K562 (cell line): ENCODE measurements around the gene SZT2. TPM values are rescaled to one million over a fixed set of nuclear protein-coding genes. Genes with fewer than 3 reads are reported as not detected.

ENCODE experiments used
- ATAC-seq: fragments of 200-7000 bp; cut with Tn5 transposase; 3 replicates; pipeline ENCODE4 v1.9.1; 2020; ENCODE audit warnings: moderate library complexity
- BruUV-seq: library from RNA; stranded (reverse); fragments of 400-500 nt; replicated peaks from 2 replicates; lab custom pipeline; 2021; lab: Mats Ljungman, UMichigan
- CTCF ChIA-PET: fragments of 300-600 bp; formaldehyde crosslinking; extraction: SDS; loops from one replicate; lab custom pipeline; 2021; ENCODE audit warnings: low intra/inter-chr PET ratio; lab: Yijun Ruan, JAX
- POLR2A ChIA-PET: fragments of 300-600, 350-650 bp; sonication (Branson Sonifier 250); formaldehyde crosslinking; extraction: SDS; loops from one replicate; lab custom pipeline; 2021; ENCODE audit warnings: antibody characterized with exemption, inconsistent platforms; lab: Yijun Ruan, JAX
- DNase-seq, 4 experiments: peaks; one replicate each; pipeline versions ENCODE4 v3.0.0 to v3.0.0-alpha.2; 2011 to 2018; ENCODE audit warnings: low spot score in 3 of 4, mixed read lengths in 3 of 4; ENCODE audit errors: extremely low read depth in 1 of 4
- FAIRE-seq: peaks from 2 replicates; lab custom pipeline; 2011; peaks lifted over from hg19 to GRCh38; lab: Jason Lieb, UNC
- H2AFZ ChIP-seq: 2 replicates; pipeline ENCODE4 v1.6.0; 2011; ENCODE audit warnings: low read depth, low read length, control low read depth, inconsistent platforms
- H3K27ac ChIP-seq: fragments of 200-600 bp; 3 replicates; pipeline ENCODE4 v1.8.0; 2011; ENCODE audit warnings: low read depth, mild to moderate bottlenecking, control low read depth, inconsistent platforms, low read length, moderate library complexity, mixed read lengths; ENCODE audit errors: extremely low read depth
- H3K27me3 ChIP-seq, 2 experiments: fragments of 300-600 bp in 1 of 2; 2 replicates in 1 of 2; 3 replicates in 1 of 2; pipeline versions ENCODE4 v1.6.0 to v1.8.0; 2011; ENCODE audit warnings: inconsistent platforms in 2 of 2, low read length in 2 of 2, mild to moderate bottlenecking in 1 of 2, mixed read lengths in 1 of 2, moderate library complexity in 1 of 2; ENCODE audit not compliant: control insufficient read depth in 2 of 2, insufficient read depth in 2 of 2
- H3K36me3 ChIP-seq: fragments of 300-600 bp; 3 replicates; pipeline ENCODE4 v1.8.0; 2011; ENCODE audit warnings: mild to moderate bottlenecking, low read length, inconsistent platforms; ENCODE audit not compliant: control insufficient read depth, insufficient read depth
- H3K4me1 ChIP-seq, 2 experiments: fragments of 200-600 bp in 1 of 2; replicated peaks in 1 of 2; 2 replicates in 1 of 2; 3 replicates in 1 of 2; pipeline versions ENCODE4 v1.5.1 to v1.8.0; 2011; ENCODE audit warnings: inconsistent platforms in 2 of 2, low read length in 2 of 2, mild to moderate bottlenecking in 1 of 2, mixed read lengths in 1 of 2, moderate library complexity in 1 of 2; ENCODE audit not compliant: control insufficient read depth in 2 of 2, insufficient read depth in 2 of 2
- H3K4me2 ChIP-seq: 2 replicates; pipeline ENCODE4 v1.6.1; 2011; ENCODE audit warnings: low read length, control low read depth, inconsistent platforms, mixed read lengths; ENCODE audit not compliant: insufficient read depth
- H3K4me3 ChIP-seq: fragments of 200-600 bp; sonication (generic), shearing (Covaris generic); 2 replicates; pipeline ENCODE4 v1.5.1; 2016; ENCODE audit warnings: control low read depth, inconsistent platforms
- H3K79me2 ChIP-seq: fragments of 200-600 bp; 3 replicates; pipeline ENCODE4 v1.8.0; 2011; ENCODE audit warnings: low read length, inconsistent platforms; ENCODE audit not compliant: control insufficient read depth, insufficient read depth
- H3K9ac ChIP-seq, 2 experiments: 2 replicates each; pipeline versions ENCODE4 v1.6.0 to v1.6.1; 2011; ENCODE audit warnings: low read depth in 2 of 2, low read length in 2 of 2, control low read depth in 1 of 2, inconsistent platforms in 1 of 2, mild to moderate bottlenecking in 1 of 2, mixed read lengths in 1 of 2; ENCODE audit not compliant: insufficient read depth in 1 of 2
- H3K9me1 ChIP-seq: one replicate; pipeline ENCODE4 v1.6.0; 2011; ENCODE audit warnings: inconsistent platforms, mild to moderate bottlenecking, low read length, moderate library complexity; ENCODE audit not compliant: control insufficient read depth, insufficient read depth
- H3K9me3 ChIP-seq: replicated peaks from 2 replicates; pipeline ENCODE4 v1.5.1; 2011; ENCODE audit warnings: low read depth, low read length, inconsistent platforms; ENCODE audit not compliant: control insufficient read depth, insufficient read depth
- H4K20me1 ChIP-seq: replicated peaks from 2 replicates; pipeline ENCODE4 v1.6.1; 2011; ENCODE audit warnings: low read length, inconsistent platforms, mixed read lengths; ENCODE audit not compliant: control insufficient read depth, insufficient read depth
- ETV1 ChIP-seq: fragments of 450-650 bp; conservative IDR thresholded peaks from 2 replicates; pipeline ENCODE4 v1.6.1; 2016; ENCODE audit warnings: missing genetic modification characterization, control low read depth, low read depth, missing compliant biosample characterization
- HLTF ChIP-seq: fragments of 450-650 bp; IDR thresholded peaks from 2 replicates; pipeline ENCODE4 v1.6.1; 2016
- LEF1 ChIP-seq: fragments of 450-650 bp; IDR thresholded peaks from 2 replicates; pipeline ENCODE4 v1.6.1; 2016; ENCODE audit warnings: mild to moderate bottlenecking
- ZNF316 ChIP-seq: fragments of 450-650 bp; IDR thresholded peaks from 2 replicates; pipeline ENCODE4 v1.6.1; 2016
- ZNF41 ChIP-seq: fragments of 250-450 bp; sonication (Bioruptor Pico); conservative IDR thresholded peaks from 2 replicates; pipeline ENCODE4 v1.4.0; 2020; ENCODE audit warnings: mild to moderate bottlenecking
- WGBS: fragments of 100-300 bp; shearing (Covaris generic); methylation state at CpG from one replicate; pipeline ENCODE4 v1.1.6; 2016; ENCODE audit warnings: low coverage, mixed read lengths; ENCODE audit not compliant: insufficient coverage; ENCODE audit errors: missing lambda C conversion rate; 5-methylcytosine and 5-hydroxymethylcytosine counted together
- in situ Hi-C: fragments of 300-500 bp; cut with MboI; formaldehyde crosslinking; loops from 4 replicates; pipeline ENCODE4 v1.15.0; 2018; ENCODE audit warnings: inconsistent platforms, mixed read lengths
- intact Hi-C: fragments of 100-400 bp; cut with micrococcal nuclease; formaldehyde crosslinking; loops from 2 replicates; pipeline ENCODE4 v1.14.2; 2022
- polyA plus RNA-seq, 8 experiments: library from polyadenylated mRNA; depleted of rRNA in 4 of 8; stranded (reverse) in 5 of 8; unstranded in 3 of 8; fragments of >200 nt; fragmentation: Nextera tagmentation in 2 of 8; fragmentation: Illumina TruSeq in 1 of 8; extraction: Ambion mirVana in 2 of 8; extraction: Trizol in 1 of 8; gene quantifications; 2 replicates each; pipeline versions ENCODE4 v1.2.1 to v1.2.3, GENCODE V29; 2011 to 2014; ENCODE audit warnings: inconsistent platforms in 1 of 8, missing spikeins in 1 of 8
- total RNA-seq, 7 experiments: library from RNA; depleted of rRNA in 6 of 7; stranded (reverse); fragments of >200 nt in 6 of 7; fragmentation: Illumina TruSeq in 2 of 7; extraction: Trizol in 2 of 7; gene quantifications; 2 replicates each; pipeline versions ENCODE4 v1.2.1 to v1.2.3, GENCODE V29; 2011 to 2021; ENCODE audit warnings: low replicate concordance in 1 of 7

The SZT2 gene
- total and polyA plus RNA-seq, 9 of the 15 experiments (the other 6 are each of a cell fraction or from before 2014, with no cell fraction given): 0.88 to 31.0 (median 12.8) TPM

- intact Hi-C loops (no loop called here), in situ Hi-C loops (no loop called here)
- H3K36me3 ChIP-seq: no peaks in the 10 kb centered on the region
- no peaks in the 10 kb centered on the region for H3K9me3 ChIP-seq
- no peaks in the 10 kb centered on the region for H3K27me3 ChIP-seq
- FAIRE-seq (no peak), DNase-seq (no peak), ATAC-seq (no peak)
- no peaks in the 10 kb centered on the region; the same call in 2 of the 3 replicates for H3K79me2 ChIP-seq
- no peaks in the 10 kb centered on the region for H4K20me1 ChIP-seq
- peaks cover 2 to 18% of the 10 kb centered on the region in 2 experiments; a peak in 3 of 5 replicates for H3K4me1 ChIP-seq
- no peak overlapping the region for H3K4me2 ChIP-seq
- POLR2A ChIA-PET: interaction anchor here (0.6 to 1.1 kb wide), 7 partner anchors 9 to 315 kb away, joined by 3 to 5 read pairs (median 3); no protein-coding TSS in a partner anchor
- H3K9ac ChIP-seq: no peak overlapping the region
- no peaks in the 10 kb centered on the region for H3K9me1 ChIP-seq
- TF ChIP-seq HLTF (no peak), LEF1 (0 out of 2 replicates have a peak, but pooled peaks have one; percentile 31)
- H2AFZ ChIP-seq: no peak overlapping the region
- 19% methylated on average over 3 of the region's 3 CpGs for WGBS
- no peak overlapping the region for H3K27ac ChIP-seq
- H3K4me3 ChIP-seq: no peak overlapping the region
- CTCF ChIA-PET: no interaction called here
- no TSS peak for BruUV-seq
Observed at GRCh38 chr1:43352881-43353280, 36.8 kb upstream of the SZT2 start.

- Histone ChIP-seq H3K27ac (no peak overlapping the region), H3K4me3 (no peak overlapping the region), H4K20me1 (no peaks in the 10 kb centered on the region), H3K4me2 (no peak overlapping the region), H3K9ac (no peak overlapping the region), H3K27me3 (no peaks in the 10 kb centered on the region), H3K36me3 (peaks cover 2% of the 10 kb centered on the region; the same call in 1 of the 3 replicates), H3K4me1 (peaks cover 4 to 14% of the 10 kb centered on the region in 2 experiments; a peak in 3 of 5 replicates), H3K9me3 (no peaks in the 10 kb centered on the region), H2AFZ (no peak overlapping the region), H3K9me1 (no peaks in the 10 kb centered on the region), H3K79me2 (peaks cover 7% of the 10 kb centered on the region)
- whole genome bisulfite sequencing: 41% methylated on average over 2 of the region's 2 CpGs
- BruUV-seq: no TSS peak
- POLR2A ChIA-PET: interaction anchor here (1.0 to 1.1 kb wide), 2 partner anchors 13 to 21 kb away, joined by 4 to 5 read pairs; partner anchors contain the start of gene ELOVL1
- in situ Hi-C loops: no loop called here
- DNase-seq (no peak), ATAC-seq (no peak), FAIRE-seq (no peak)
- intact Hi-C loops: no loop called here
- TF ChIP-seq ETV1 (tag): no peak
- TF ChIP-seq ZNF41 (CRISPR knock-in tag): no peak
- TF ChIP-seq ZNF316: peak; percentile 50; the same call in 1 of the 2 replicates
- CTCF ChIA-PET: no interaction called here
Observed at GRCh38 chr1:43354471-43354870, 35.2 kb upstream of the SZT2 start.
